OCI-LY7 (cell line): ENCODE results near the gene RBL1. TPM values are rescaled to one million over a fixed set of nuclear protein-coding genes. Genes with fewer than 3 reads are reported as not detected.
"Not testable (repeated sequence)": the region's sequence is repeated elsewhere in the genome, so short reads cannot be mapped to it uniquely, and the experiment has no call there.

Source experiments
- BruUV-seq: library from RNA; stranded (reverse); fragments of 400-500 nt; replicated peaks from 2 replicates; lab custom pipeline; 2021; lab: Mats Ljungman, UMichigan
- CTCF ChIA-PET: fragments of 300-600 bp; sonication (Branson Sonifier 250); formaldehyde crosslinking; loops from one replicate; lab custom pipeline; 2022; ENCODE audit warnings: antibody characterized with exemption; ENCODE audit not compliant: unreplicated experiment; lab: Charles Lee
- POLR2A ChIA-PET: fragments of 300-600 bp; sonication (Branson Sonifier 250); formaldehyde crosslinking; loops from one replicate; lab custom pipeline; 2022; ENCODE audit warnings: antibody characterized with exemption; lab: Charles Lee
- DNase-seq: peaks from one replicate; pipeline ENCODE4 v3.0.0-alpha.2; 2015; ENCODE audit warnings: low spot score
- H2AFZ ChIP-seq: fragments of 200-600 bp; sonication (generic), shearing (Covaris generic); 2 replicates; pipeline ENCODE4 v1.6.1; 2014; ENCODE audit warnings: mild to moderate bottlenecking, antibody characterized with exemption, low read length, moderate library complexity
- H3K27ac ChIP-seq: fragments of 200-600 bp; sonication (generic); 2 replicates; pipeline ENCODE4 v1.5.1; 2014; ENCODE audit warnings: mixed run types, low read depth, mild to moderate bottlenecking, moderate library complexity, low read length, inconsistent platforms; ENCODE audit not compliant: poor library complexity, severe bottlenecking
- H3K36me3 ChIP-seq: fragments of 200-600 bp; sonication (generic); 2 replicates; pipeline ENCODE4 v1.6.1; 2014; ENCODE audit warnings: mild to moderate bottlenecking, antibody characterized with exemption, low read length, moderate library complexity, mixed read lengths; ENCODE audit not compliant: insufficient read depth
- H3K4me1 ChIP-seq: fragments of 200-600 bp; sonication (generic); 2 replicates; pipeline ENCODE4 v1.5.1; 2014; ENCODE audit warnings: mild to moderate bottlenecking, low read length; ENCODE audit not compliant: insufficient read depth, poor library complexity, severe bottlenecking
- H3K4me2 ChIP-seq: fragments of 200-600 bp; sonication (generic); 2 replicates; pipeline ENCODE4 v1.6.1; 2014; ENCODE audit warnings: mild to moderate bottlenecking, low read length
- H3K4me3 ChIP-seq: fragments of 200-600 bp; sonication (generic); 2 replicates; pipeline ENCODE4 v1.5.1; 2014; ENCODE audit warnings: mild to moderate bottlenecking, low read depth, low read length; ENCODE audit not compliant: poor library complexity, severe bottlenecking
- H3K79me2 ChIP-seq: fragments of 200-600 bp; sonication (generic); 2 replicates; pipeline ENCODE4 v1.6.1; 2016; ENCODE audit warnings: low read depth, mild to moderate bottlenecking, low read length, moderate library complexity, mixed read lengths; ENCODE audit not compliant: insufficient read depth
- H3K9me2 ChIP-seq: fragments of 200-600 bp; sonication (generic); 2 replicates; pipeline ENCODE4 v1.6.1; 2016; ENCODE audit warnings: mild to moderate bottlenecking, low read length, mixed read lengths; ENCODE audit not compliant: insufficient read depth
- H3K9me3 ChIP-seq: fragments of 200-600 bp; sonication (generic); 2 replicates; pipeline ENCODE4 v1.6.1; 2014; ENCODE audit warnings: mild to moderate bottlenecking, mixed run types, low read length, mixed read lengths
- H4K20me1 ChIP-seq: fragments of 200-600 bp; sonication (generic); 2 replicates; pipeline ENCODE4 v1.6.1; 2014; ENCODE audit warnings: mild to moderate bottlenecking, antibody characterized with exemption, low read length, moderate library complexity, mixed read lengths; ENCODE audit not compliant: insufficient read depth
- EZH2phosphoT487 ChIP-seq: fragments of 200-600 bp; sonication (generic); IDR thresholded peaks from 2 replicates; pipeline ENCODE4 v1.6.1; 2018; ENCODE audit warnings: low read depth, borderline replicate concordance, mild to moderate bottlenecking, mixed run types, antibody characterized with exemption, low read length, moderate library complexity, mixed read lengths
- intact Hi-C: fragments of 100-400 bp; cut with micrococcal nuclease; formaldehyde crosslinking; loops from one replicate; pipeline ENCODE4 v1.10.0; 2022; ENCODE audit not compliant: unreplicated experiment
- total RNA-seq, 2 experiments: library from RNA; depleted of rRNA in 1 of 2; stranded (reverse); fragments of >200 nt in 1 of 2; shearing (Covaris generic) in 1 of 2; gene quantifications; 2 replicates each; pipeline ENCODE4 v1.2.3, GENCODE V29; 2014 to 2022
- TF ChIP-seq, protein P1 (sequence below): fragments of 200-600 bp; sonication (generic); conservative IDR thresholded peaks from 2 replicates; pipeline ENCODE4 v1.5.1; 2014; ENCODE audit warnings: mild to moderate bottlenecking, antibody characterized with exemption, low read length, moderate library complexity, mixed read lengths

Gene RBL1
- total RNA-seq, 2 experiments from 2014 or later = 41.5 to 63.0 TPM

- Histone ChIP-seq H3K36me3 (no peaks in the 10 kb centered on the region), H3K4me3 (no peak overlapping the region), H3K79me2 (no peaks in the 10 kb centered on the region), H2AFZ (no peak overlapping the region), H3K4me1 (no peaks in the 10 kb centered on the region), H3K27ac (no peak overlapping the region), H3K9me3 (no peaks in the 10 kb centered on the region), H4K20me1 (no peaks in the 10 kb centered on the region), H3K4me2 (no peak overlapping the region), H3K9me2 (no peaks in the 10 kb centered on the region)
- intact Hi-C loops = no loop called here
- ChIA-PET POLR2A (no interaction called here), CTCF (no interaction called here)
- no peak for DNase-seq
- BruUV-seq = no TSS peak
- no peak for TF ChIP-seq EZH2phosphoT487
- TF ChIP-seq, protein P1, sequence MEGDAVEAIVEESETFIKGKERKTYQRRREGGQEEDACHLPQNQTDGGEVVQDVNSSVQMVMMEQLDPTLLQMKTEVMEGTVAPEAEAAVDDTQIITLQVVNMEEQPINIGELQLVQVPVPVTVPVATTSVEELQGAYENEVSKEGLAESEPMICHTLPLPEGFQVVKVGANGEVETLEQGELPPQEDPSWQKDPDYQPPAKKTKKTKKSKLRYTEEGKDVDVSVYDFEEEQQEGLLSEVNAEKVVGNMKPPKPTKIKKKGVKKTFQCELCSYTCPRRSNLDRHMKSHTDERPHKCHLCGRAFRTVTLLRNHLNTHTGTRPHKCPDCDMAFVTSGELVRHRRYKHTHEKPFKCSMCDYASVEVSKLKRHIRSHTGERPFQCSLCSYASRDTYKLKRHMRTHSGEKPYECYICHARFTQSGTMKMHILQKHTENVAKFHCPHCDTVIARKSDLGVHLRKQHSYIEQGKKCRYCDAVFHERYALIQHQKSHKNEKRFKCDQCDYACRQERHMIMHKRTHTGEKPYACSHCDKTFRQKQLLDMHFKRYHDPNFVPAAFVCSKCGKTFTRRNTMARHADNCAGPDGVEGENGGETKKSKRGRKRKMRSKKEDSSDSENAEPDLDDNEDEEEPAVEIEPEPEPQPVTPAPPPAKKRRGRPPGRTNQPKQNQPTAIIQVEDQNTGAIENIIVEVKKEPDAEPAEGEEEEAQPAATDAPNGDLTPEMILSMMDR = no peak
These were observed 126.7 kb downstream of the RBL1 start for GRCh38 chr20:36969051-36969450.

DNA sequence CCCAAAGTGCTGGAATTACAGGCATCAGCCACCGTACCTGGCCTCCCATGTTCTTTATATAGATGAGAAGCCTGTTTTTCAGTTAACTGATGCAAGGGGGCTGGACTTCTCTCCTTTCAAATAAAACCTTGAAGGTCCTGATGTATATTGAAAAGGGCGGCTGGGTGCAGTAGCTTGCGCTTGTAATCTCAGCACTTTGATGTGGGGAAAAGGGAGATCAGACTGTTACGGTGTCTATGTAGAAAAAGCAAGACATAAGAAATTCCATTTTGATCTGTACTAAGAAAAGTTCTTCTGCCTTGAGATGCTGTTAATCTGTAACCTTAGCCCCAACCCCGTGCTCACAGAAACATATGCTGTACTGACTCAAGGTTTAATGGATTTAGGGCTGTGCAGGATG, 128.2 kb downstream of the RBL1 start:
- no peaks in the 10 kb centered on the region for H4K20me1 ChIP-seq
- H3K4me3 ChIP-seq = no peak overlapping the region
- no peak overlapping the region for H2AFZ ChIP-seq
- no TSS peak for BruUV-seq
- H3K9me3 ChIP-seq = 0 out of 2 replicates have a peak, but pooled peaks cover 5% of the 10 kb centered on the region
- no peaks in the 10 kb centered on the region for H3K79me2 ChIP-seq
- no peaks in the 10 kb centered on the region for H3K36me3 ChIP-seq
- CTCF ChIA-PET = no interaction called here
- POLR2A ChIA-PET = no interaction called here
- no peak for DNase-seq
- H3K4me2 ChIP-seq = no peak overlapping the region
- H3K9me2 ChIP-seq = no peaks in the 10 kb centered on the region
- H3K4me1 ChIP-seq = no peaks in the 10 kb centered on the region
- H3K27ac ChIP-seq = no peak overlapping the region
- TF ChIP-seq, protein P1 = no peak
- no peak for TF ChIP-seq EZH2phosphoT487
- intact Hi-C loops = no loop called here

GRCh38 chr20:36966965-36967364, 128.8 kb downstream of the RBL1 start:
- H2AFZ ChIP-seq, H4K20me1 ChIP-seq, intact Hi-C loops, H3K4me2 ChIP-seq, DNase-seq, H3K4me3 ChIP-seq, CTCF ChIA-PET, H3K4me1 ChIP-seq, POLR2A ChIA-PET, H3K9me2 ChIP-seq, H3K9me3 ChIP-seq, H3K36me3 ChIP-seq, BruUV-seq, H3K79me2 ChIP-seq, H3K27ac ChIP-seq: not testable (repeated sequence)

- POLR2A ChIA-PET = interaction anchor here (0.6 kb wide), 1 partner anchor 14 kb away, joined by 3 read pairs; no protein-coding TSS in a partner anchor
- H3K4me2 ChIP-seq, intact Hi-C loops: not testable (repeated sequence)
These were observed 133.3 kb downstream of the RBL1 start for GRCh38 chr20:36962354-36962941.

More at GRCh38 chr20:36962354-36962941, 133.3 kb downstream of the RBL1 start:
- H3K36me3 ChIP-seq, DNase-seq, H3K79me2 ChIP-seq, H3K9me2 ChIP-seq, H3K4me3 ChIP-seq, H3K27ac ChIP-seq, H3K4me1 ChIP-seq, H3K9me3 ChIP-seq, BruUV-seq, H4K20me1 ChIP-seq, H2AFZ ChIP-seq, CTCF ChIA-PET: not testable (repeated sequence)
